Spleen (tissue), 7 donors: Measurements from ENCODE around the gene OAT.

Experiments used
- POLR2A ChIP-seq, 3 donors: fragments of 450-650 bp; IDR thresholded peaks; one replicate each; pipeline ENCODE4 v1.5.1; 2017; ENCODE audit warnings: antibody characterized with exemption in 3 of 3, mild to moderate bottlenecking in 1 of 3
- POLR2AphosphoS5 ChIP-seq, 3 donors: sonication (generic); formaldehyde crosslinking; IDR thresholded peaks; one replicate each; pipeline ENCODE4 v1.5.1; 2017; ENCODE audit warnings: antibody characterized with exemption in 3 of 3
- TF ChIP-seq, protein P1 (sequence below), 11 experiments: fragments of 200-600 bp in 7 of 11; fragments of 450-650 bp in 4 of 11; sonication (generic) in 4 of 11; IDR thresholded peaks in 8 of 11; conservative IDR thresholded peaks in 3 of 11; 1 replicate in 7 of 11; 2 replicates in 4 of 11; pipeline versions ENCODE4 v1.4.0 to v1.8.0; 2016 to 2021; ENCODE audit warnings: antibody characterized with exemption in 11 of 11, inconsistent platforms in 4 of 11, mild to moderate bottlenecking in 1 of 11
- donor health status: DM: no; HTN: no; CAD: no; lungs with moderate emphysema.
- donor health status: DM: no; HTN: no; CAD: no.
- donor health status: DM: no; HTN: no; CAD: no.

DNA sequence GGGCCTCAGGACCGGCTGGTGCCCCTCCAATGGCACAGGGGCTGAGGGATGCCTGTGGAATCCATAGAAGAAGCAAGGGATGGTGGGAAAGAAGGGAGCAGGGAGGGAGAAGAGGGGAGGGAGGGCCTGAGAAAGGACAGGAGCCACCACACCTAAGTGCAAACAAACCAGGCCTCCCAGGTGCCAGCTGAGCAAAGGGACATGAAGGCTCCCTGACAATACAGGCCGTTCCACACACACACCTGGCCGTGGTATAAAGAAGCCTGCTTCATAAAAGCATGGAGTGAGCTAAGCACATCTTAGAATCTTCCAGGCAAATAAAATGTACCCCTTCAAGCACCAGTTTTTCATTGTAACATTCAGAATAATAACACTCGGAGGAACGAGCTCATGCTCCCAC, 54.0 kb downstream of the OAT start:
- TF ChIP-seq, protein P1, sequence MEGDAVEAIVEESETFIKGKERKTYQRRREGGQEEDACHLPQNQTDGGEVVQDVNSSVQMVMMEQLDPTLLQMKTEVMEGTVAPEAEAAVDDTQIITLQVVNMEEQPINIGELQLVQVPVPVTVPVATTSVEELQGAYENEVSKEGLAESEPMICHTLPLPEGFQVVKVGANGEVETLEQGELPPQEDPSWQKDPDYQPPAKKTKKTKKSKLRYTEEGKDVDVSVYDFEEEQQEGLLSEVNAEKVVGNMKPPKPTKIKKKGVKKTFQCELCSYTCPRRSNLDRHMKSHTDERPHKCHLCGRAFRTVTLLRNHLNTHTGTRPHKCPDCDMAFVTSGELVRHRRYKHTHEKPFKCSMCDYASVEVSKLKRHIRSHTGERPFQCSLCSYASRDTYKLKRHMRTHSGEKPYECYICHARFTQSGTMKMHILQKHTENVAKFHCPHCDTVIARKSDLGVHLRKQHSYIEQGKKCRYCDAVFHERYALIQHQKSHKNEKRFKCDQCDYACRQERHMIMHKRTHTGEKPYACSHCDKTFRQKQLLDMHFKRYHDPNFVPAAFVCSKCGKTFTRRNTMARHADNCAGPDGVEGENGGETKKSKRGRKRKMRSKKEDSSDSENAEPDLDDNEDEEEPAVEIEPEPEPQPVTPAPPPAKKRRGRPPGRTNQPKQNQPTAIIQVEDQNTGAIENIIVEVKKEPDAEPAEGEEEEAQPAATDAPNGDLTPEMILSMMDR (IDR thresholded peaks at IDR 0.05 in 8 of 11, conservative IDR thresholded peaks at IDR 0.05 in 3 of 11) = no peak
- TF ChIP-seq POLR2A (IDR thresholded peaks at IDR 0.05) = no peak
- TF ChIP-seq POLR2AphosphoS5 (IDR thresholded peaks at IDR 0.05) = no peak
